Measurements from ENCODE around the gene CHST15. TPM values are rescaled to one million over a fixed set of nuclear protein-coding genes. Genes with fewer than 3 reads are reported as not detected.

The CHST15 gene
- total and polyA plus RNA-seq, 2 of the 4 experiments (the other 2 are of a cell fraction): 0.14 to 0.18 TPM

DNA sequence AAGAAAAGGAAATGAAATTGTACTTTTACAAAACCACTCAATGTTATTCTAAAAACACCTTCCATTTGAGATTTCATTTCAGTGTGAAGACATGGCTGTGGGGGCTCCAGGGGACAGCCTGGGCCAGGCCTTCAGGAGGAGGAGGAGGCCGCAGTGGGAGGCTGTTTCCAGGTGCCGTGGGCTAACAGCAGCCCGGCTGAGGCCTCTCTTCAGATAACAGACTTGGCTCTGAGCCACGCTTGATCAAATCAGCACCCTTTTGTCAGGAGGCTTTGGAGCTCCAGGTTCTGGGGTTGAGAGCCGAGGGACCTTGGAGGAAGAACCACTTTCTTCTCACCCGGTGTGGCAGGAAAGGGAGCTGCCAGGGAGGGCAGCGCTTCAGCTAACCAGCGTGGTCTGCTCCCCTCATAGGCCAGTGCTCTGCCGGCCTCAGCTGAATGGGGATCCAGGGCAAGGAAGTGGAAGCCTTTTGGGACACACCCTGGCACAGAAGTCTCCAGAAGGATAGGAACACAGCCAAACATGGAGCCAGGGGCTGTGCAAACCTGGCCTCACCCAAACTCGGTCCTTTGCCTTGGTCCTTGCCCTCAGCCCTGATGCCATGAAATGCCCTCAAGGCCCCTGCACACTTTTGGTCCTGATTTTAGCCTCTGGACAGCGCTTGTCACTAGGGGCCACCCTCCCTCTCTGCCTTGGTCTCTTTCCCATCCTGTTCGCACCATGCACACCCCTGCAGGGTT, 23.5 kb upstream of the CHST15 start:
- ChIA-PET POLR2A (ENCODE audit: unreplicated experiment) (no interaction called here), CTCF (no interaction called here)
- Histone ChIP-seq H2BK15ac (ENCODE audit: low read depth, low read length) (no peak overlapping the region), H3K56ac (ENCODE audit: extremely low read depth, insufficient read depth, low read length) (no peak overlapping the region), H3K27ac (ENCODE audit: insufficient read depth, low read length) (no peak overlapping the region), H3K4me2 (ENCODE audit: low read depth, low read length) (no peak overlapping the region), H3K27me3 (ENCODE audit: control insufficient read depth, insufficient read depth, low read length) (no peaks in the 10 kb centered on the region; the same call in 1 of the 2 replicates), H2BK120ac (ENCODE audit: low read depth, low read length) (no peak overlapping the region), H3K4ac (ENCODE audit: low read depth, low read length) (no peak overlapping the region), H3K36me3 (ENCODE audit: control insufficient read depth, insufficient read depth, low read length) (no peaks in the 10 kb centered on the region), H3K9me3 (ENCODE audit: control insufficient read depth, insufficient read depth, low read length) (peaks cover 4% of the 10 kb centered on the region), H3K9ac (ENCODE audit: low read depth, low read length) (no peak overlapping the region), H3K14ac (replicated peaks; ENCODE audit: low read depth, low read length) (no peak overlapping the region), H2AFZ (replicated peaks; ENCODE audit: low read length, poor library complexity) (no peak overlapping the region), H3K9me1 (ENCODE audit: insufficient read depth, low read length) (no peaks in the 10 kb centered on the region), H3K23ac (ENCODE audit: low read depth, low read length) (no peak overlapping the region), H4K91ac (ENCODE audit: insufficient read depth, low read depth, low read length) (no peak overlapping the region), H4K8ac (ENCODE audit: low read depth in 2 of 2, low read length in 2 of 2) (no peak overlapping the region), H2AK9ac (replicated peaks; ENCODE audit: low read depth, low read length, poor library complexity) (no peak overlapping the region), H2BK20ac (ENCODE audit: low read depth, low read length) (no peak overlapping the region), H3K4me3 (ENCODE audit: insufficient read depth, low read depth, low read length) (no peak overlapping the region), H3K4me1 (ENCODE audit: control insufficient read depth, insufficient read depth, low read length) (no peaks in the 10 kb centered on the region), H3K79me1 (ENCODE audit: low read depth in 1 of 2, low read length in 2 of 2) (no peaks in the 10 kb centered on the region), H2BK5ac (ENCODE audit: low read depth, low read length, poor library complexity, severe bottlenecking) (no peak overlapping the region), H3K18ac (ENCODE audit: low read depth, low read length) (no peak overlapping the region), H4K5ac (ENCODE audit: low read depth, low read length) (no peak overlapping the region), H2AK5ac (ENCODE audit: low read depth, low read length) (no peak overlapping the region), H4K20me1 (ENCODE audit: insufficient read depth, low read length) (no peaks in the 10 kb centered on the region)
- dilution Hi-C loops (cut with HindIII; ENCODE audit: low sequenced_read_pairs, unreplicated experiment): no loop called here
- BruUV-seq (replicated peaks): no TSS peak
- intact Hi-C loops (cut with micrococcal nuclease): no loop called here
- ATAC-seq (ENCODE audit: low read depth) (no peak), DNase-seq (no peak)
- 49% methylated on average over 6 of the region's 12 CpGs; no CpG with 5 or more reads in 1 of the 2 experiments for WGBS, 2 experiments (ENCODE audit: extremely low coverage in 2 of 2, insufficient read length in 1 of 2)
- TF ChIP-seq CEBPB (IDR thresholded peaks at IDR 0.05; ENCODE audit: low read depth, low read length) (no peak), CHD1 (IDR thresholded peaks at IDR 0.05; ENCODE audit: low read depth, low read length) (no peak), RCOR1 (IDR thresholded peaks at IDR 0.05; ENCODE audit: insufficient replicate concordance, low read length) (no peak), RAD21 (IDR thresholded peaks at IDR 0.05; ENCODE audit: low read length) (no peak), POLR2A (IDR thresholded peaks at IDR 0.05; ENCODE audit: low read depth, low read length) (no peak), MXI1 (IDR thresholded peaks at IDR 0.05; ENCODE audit: borderline replicate concordance, low read depth, low read length) (no peak), NFE2L2 (IDR thresholded peaks at IDR 0.05; ENCODE audit: low read depth, low read length) (no peak), BHLHE40 (IDR thresholded peaks at IDR 0.05; ENCODE audit: low read depth, low read length) (no peak), MAFK (IDR thresholded peaks at IDR 0.05; ENCODE audit: low read depth, low read length) (no peak)
- TF ChIP-seq, protein P1, sequence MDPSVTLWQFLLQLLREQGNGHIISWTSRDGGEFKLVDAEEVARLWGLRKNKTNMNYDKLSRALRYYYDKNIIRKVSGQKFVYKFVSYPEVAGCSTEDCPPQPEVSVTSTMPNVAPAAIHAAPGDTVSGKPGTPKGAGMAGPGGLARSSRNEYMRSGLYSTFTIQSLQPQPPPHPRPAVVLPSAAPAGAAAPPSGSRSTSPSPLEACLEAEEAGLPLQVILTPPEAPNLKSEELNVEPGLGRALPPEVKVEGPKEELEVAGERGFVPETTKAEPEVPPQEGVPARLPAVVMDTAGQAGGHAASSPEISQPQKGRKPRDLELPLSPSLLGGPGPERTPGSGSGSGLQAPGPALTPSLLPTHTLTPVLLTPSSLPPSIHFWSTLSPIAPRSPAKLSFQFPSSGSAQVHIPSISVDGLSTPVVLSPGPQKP (IDR thresholded peaks at IDR 0.05; ENCODE audit: borderline replicate concordance, low read depth, low read length): no peak
- TF ChIP-seq, protein P2, sequence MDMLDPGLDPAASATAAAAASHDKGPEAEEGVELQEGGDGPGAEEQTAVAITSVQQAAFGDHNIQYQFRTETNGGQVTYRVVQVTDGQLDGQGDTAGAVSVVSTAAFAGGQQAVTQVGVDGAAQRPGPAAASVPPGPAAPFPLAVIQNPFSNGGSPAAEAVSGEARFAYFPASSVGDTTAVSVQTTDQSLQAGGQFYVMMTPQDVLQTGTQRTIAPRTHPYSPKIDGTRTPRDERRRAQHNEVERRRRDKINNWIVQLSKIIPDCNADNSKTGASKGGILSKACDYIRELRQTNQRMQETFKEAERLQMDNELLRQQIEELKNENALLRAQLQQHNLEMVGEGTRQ (IDR thresholded peaks at IDR 0.05; ENCODE audit: low read depth, low read length): no peak
- TF ChIP-seq, protein P3, sequence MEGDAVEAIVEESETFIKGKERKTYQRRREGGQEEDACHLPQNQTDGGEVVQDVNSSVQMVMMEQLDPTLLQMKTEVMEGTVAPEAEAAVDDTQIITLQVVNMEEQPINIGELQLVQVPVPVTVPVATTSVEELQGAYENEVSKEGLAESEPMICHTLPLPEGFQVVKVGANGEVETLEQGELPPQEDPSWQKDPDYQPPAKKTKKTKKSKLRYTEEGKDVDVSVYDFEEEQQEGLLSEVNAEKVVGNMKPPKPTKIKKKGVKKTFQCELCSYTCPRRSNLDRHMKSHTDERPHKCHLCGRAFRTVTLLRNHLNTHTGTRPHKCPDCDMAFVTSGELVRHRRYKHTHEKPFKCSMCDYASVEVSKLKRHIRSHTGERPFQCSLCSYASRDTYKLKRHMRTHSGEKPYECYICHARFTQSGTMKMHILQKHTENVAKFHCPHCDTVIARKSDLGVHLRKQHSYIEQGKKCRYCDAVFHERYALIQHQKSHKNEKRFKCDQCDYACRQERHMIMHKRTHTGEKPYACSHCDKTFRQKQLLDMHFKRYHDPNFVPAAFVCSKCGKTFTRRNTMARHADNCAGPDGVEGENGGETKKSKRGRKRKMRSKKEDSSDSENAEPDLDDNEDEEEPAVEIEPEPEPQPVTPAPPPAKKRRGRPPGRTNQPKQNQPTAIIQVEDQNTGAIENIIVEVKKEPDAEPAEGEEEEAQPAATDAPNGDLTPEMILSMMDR (conservative IDR thresholded peaks at IDR 0.05; ENCODE audit: low read depth, low read length): no peak
- in situ Hi-C loops (cut with MboI; ENCODE audit: low sequenced_read_pairs): no loop called here

Measured in IMR-90 (cell line).